Osteoblast (primary cell): ENCODE results near the gene HEATR5A. TPM values are rescaled to one million over a fixed set of nuclear protein-coding genes. Genes with fewer than 3 reads are reported as not detected.

Experiments
- DNase-seq: peaks from one replicate; pipeline ENCODE4 v3.0.0; 2011; ENCODE audit warnings: low spot score, mixed read lengths; ENCODE audit not compliant: insufficient read length; ENCODE audit errors: missing footprints
- H2AFZ ChIP-seq: 2 replicates; pipeline ENCODE4 v1.6.0; 2011; ENCODE audit warnings: mild to moderate bottlenecking, low read length
- H3K27ac ChIP-seq: 2 replicates; pipeline ENCODE4 v1.5.1; 2011; ENCODE audit warnings: mild to moderate bottlenecking, low read depth, low read length, moderate library complexity
- H3K27me3 ChIP-seq: 2 replicates; pipeline ENCODE4 v1.6.0; 2012; ENCODE audit warnings: mild to moderate bottlenecking, control low read depth, inconsistent platforms, low read length, moderate library complexity; ENCODE audit not compliant: insufficient read depth
- H3K36me3 ChIP-seq: 2 replicates; pipeline ENCODE4 v1.5.1; 2011; ENCODE audit warnings: mild to moderate bottlenecking, low read length, control low read depth, moderate library complexity; ENCODE audit not compliant: insufficient read depth
- H3K4me1 ChIP-seq: 2 replicates; pipeline ENCODE4 v1.5.1; 2011; ENCODE audit warnings: mild to moderate bottlenecking, low read length, control low read depth, moderate library complexity; ENCODE audit not compliant: insufficient read depth
- H3K4me2 ChIP-seq: 2 replicates; pipeline ENCODE4 v1.6.0; 2011; ENCODE audit warnings: mild to moderate bottlenecking, low read length; ENCODE audit not compliant: insufficient read depth
- H3K4me3 ChIP-seq: fragments of 200-600 bp; sonication (generic); 3 replicates; pipeline ENCODE4 v1.5.1; 2012; ENCODE audit warnings: mild to moderate bottlenecking, low read length, inconsistent platforms; ENCODE audit not compliant: insufficient read depth
- H3K79me2 ChIP-seq: 2 replicates; pipeline ENCODE4 v1.6.0; 2012; ENCODE audit warnings: mild to moderate bottlenecking, low read length, control low read depth, inconsistent platforms; ENCODE audit not compliant: insufficient read depth
- H3K9me3 ChIP-seq: 2 replicates; pipeline ENCODE4 v1.5.1; 2011; ENCODE audit warnings: low read depth, low read length, control low read depth
- H4K20me1 ChIP-seq: 2 replicates; pipeline ENCODE4 v1.6.0; 2012; ENCODE audit warnings: mild to moderate bottlenecking, low read length, control low read depth; ENCODE audit not compliant: insufficient read depth
- total RNA-seq: library from RNA; depleted of rRNA; stranded (reverse); fragments of >200 nt; gene quantifications from 2 replicates; pipeline ENCODE4 v1.2.3, GENCODE V29; 2012
- TF ChIP-seq, protein P1 (sequence below): IDR thresholded peaks from 2 replicates; pipeline ENCODE4 v1.5.1; 2011; ENCODE audit warnings: mild to moderate bottlenecking, low read depth, low read length, moderate library complexity; ENCODE audit errors: extremely low read depth

The HEATR5A gene
- total RNA-seq, 1 donor = 46.0 TPM

DNA sequence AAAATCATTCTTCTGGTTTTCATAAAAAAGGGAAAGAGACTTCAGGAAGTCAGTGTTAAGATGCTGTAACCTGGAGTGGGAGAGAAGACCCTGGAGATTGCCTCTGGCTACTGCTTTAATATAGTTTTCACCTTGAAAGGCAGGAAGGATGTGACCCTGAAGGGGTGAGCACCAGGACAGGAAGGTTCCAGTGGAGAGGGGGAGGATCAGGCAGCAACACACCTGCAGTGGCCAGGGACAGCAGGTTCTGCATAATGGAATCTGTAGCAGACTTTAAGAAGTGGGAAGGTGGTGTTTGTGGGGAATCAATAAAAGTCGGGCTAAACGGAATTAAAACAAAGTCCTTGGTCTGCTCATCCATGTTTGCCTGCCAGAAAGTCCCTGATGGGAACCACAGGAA, 6.3 kb upstream of the HEATR5A start:
- TF ChIP-seq, protein P1, sequence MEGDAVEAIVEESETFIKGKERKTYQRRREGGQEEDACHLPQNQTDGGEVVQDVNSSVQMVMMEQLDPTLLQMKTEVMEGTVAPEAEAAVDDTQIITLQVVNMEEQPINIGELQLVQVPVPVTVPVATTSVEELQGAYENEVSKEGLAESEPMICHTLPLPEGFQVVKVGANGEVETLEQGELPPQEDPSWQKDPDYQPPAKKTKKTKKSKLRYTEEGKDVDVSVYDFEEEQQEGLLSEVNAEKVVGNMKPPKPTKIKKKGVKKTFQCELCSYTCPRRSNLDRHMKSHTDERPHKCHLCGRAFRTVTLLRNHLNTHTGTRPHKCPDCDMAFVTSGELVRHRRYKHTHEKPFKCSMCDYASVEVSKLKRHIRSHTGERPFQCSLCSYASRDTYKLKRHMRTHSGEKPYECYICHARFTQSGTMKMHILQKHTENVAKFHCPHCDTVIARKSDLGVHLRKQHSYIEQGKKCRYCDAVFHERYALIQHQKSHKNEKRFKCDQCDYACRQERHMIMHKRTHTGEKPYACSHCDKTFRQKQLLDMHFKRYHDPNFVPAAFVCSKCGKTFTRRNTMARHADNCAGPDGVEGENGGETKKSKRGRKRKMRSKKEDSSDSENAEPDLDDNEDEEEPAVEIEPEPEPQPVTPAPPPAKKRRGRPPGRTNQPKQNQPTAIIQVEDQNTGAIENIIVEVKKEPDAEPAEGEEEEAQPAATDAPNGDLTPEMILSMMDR = no peak
- no peaks in the 10 kb centered on the region for H3K9me3 ChIP-seq
- H3K4me1 ChIP-seq = no peaks in the 10 kb centered on the region
- H3K4me3 ChIP-seq = no peak overlapping the region
- DNase-seq = no peak
- H2AFZ ChIP-seq = no peak overlapping the region
- no peaks in the 10 kb centered on the region for H3K79me2 ChIP-seq
- no peak overlapping the region for H3K27ac ChIP-seq
- no peaks in the 10 kb centered on the region for H3K36me3 ChIP-seq
- no peaks in the 10 kb centered on the region for H3K27me3 ChIP-seq
- no peaks in the 10 kb centered on the region for H4K20me1 ChIP-seq
- H3K4me2 ChIP-seq = no peak overlapping the region

DNA sequence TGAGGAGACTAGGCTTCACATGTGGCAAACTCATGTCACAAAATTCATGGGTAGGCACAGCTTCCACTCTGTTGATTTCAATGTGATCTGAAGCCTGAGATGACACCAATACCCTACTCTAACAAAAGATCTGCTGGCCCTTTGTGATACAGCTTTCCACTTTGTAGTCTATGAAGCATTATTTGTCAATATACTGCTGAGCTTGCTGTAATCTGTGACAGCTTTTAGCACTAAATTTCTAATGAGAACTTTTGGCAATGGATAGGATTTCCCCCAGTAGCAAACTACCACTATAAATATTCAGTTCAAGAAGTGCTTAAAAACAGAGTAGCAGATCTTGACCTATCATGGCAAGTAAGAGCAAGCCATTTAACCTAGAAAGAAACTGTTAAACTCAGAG, 5.6 kb upstream of the HEATR5A start:
- DNase-seq = no peak
- no peaks in the 10 kb centered on the region for H3K79me2 ChIP-seq
- no peak overlapping the region for H3K4me3 ChIP-seq
- H3K27me3 ChIP-seq = no peaks in the 10 kb centered on the region
- H3K36me3 ChIP-seq = no peaks in the 10 kb centered on the region
- H3K9me3 ChIP-seq = no peaks in the 10 kb centered on the region
- no peaks in the 10 kb centered on the region for H4K20me1 ChIP-seq
- TF ChIP-seq, protein P1 = no peak
- peaks cover under 1% of the 10 kb centered on the region for H3K4me1 ChIP-seq
- H2AFZ ChIP-seq = no peak overlapping the region
- H3K27ac ChIP-seq = no peak overlapping the region
- H3K4me2 ChIP-seq = no peak overlapping the region

DNA sequence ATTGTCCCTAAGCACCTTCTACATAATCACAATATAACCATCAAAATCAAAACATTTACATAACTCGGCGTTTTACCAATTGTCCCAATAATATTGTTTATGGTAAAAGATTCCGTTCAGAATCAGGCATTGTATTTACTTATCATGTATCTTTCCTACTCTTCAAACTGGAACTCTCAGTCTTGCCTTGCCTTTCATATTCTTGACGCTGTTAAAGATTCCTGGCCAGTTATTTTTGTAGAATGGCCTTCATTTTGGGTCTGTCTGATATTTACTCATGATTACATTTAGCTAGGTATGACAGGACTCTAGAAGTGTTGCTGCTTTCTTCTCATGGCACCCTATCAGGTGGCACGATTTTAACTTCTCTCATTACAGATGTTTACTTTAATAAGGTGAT, 850 bp upstream of the HEATR5A start:
- Histone ChIP-seq H3K4me2 (peak overlapping the region; percentile 74), H3K79me2 (peaks cover 41% of the 10 kb centered on the region), H3K9me3 (no peaks in the 10 kb centered on the region), H3K4me1 (peaks cover 12% of the 10 kb centered on the region), H3K4me3 (peak overlapping the region; percentile 100), H2AFZ (peak overlapping the region; percentile 80), H3K27ac (peak overlapping the region; percentile 71), H3K36me3 (peaks cover 3% of the 10 kb centered on the region), H3K27me3 (no peaks in the 10 kb centered on the region), H4K20me1 (peaks cover 3% of the 10 kb centered on the region)
- DNase-seq = no peak
- TF ChIP-seq, protein P1 = no peak

DNA sequence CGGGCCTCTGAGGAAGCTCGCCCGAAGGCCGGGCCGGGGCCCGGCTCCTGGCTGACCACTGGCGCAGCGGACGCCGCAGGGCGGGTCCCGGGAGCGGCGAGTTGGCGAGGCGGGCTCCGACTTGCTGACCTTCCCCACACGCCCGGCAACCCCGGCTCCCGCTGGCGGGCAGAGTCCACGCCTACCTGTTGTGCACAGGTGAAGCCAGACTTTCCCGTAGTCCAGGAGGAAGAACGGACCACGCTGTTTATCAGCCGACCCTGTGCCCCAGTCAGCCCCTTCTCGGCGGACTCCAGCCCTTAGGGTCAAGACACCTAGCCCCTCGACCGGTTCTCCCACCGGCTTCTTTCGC, 407 bp downstream of the HEATR5A start:
- H4K20me1 ChIP-seq = peaks cover 6% of the 10 kb centered on the region
- H3K27ac ChIP-seq = peak overlapping the region; percentile 84
- peaks cover 12% of the 10 kb centered on the region for H3K4me1 ChIP-seq
- H3K36me3 ChIP-seq = peaks cover 3% of the 10 kb centered on the region
- H3K4me2 ChIP-seq = peak overlapping the region; percentile 96
- peak overlapping the region; percentile 100 for H3K4me3 ChIP-seq
- DNase-seq = peak; percentile 86
- peaks cover 53% of the 10 kb centered on the region for H3K79me2 ChIP-seq
- TF ChIP-seq, protein P1 = no peak
- peak overlapping the region; percentile 92 for H2AFZ ChIP-seq
- no peaks in the 10 kb centered on the region for H3K27me3 ChIP-seq
- H3K9me3 ChIP-seq = no peaks in the 10 kb centered on the region
